GM10248 (cell line): ENCODE data around the gene ARHGEF11.

Source experiments
- CTCF ChIA-PET: fragments of 300-600 bp; sonication (Branson Sonifier 250); formaldehyde crosslinking; extraction: SDS; loops from one replicate; lab custom pipeline; 2021; ENCODE audit warnings: antibody characterized with exemption; lab: Yijun Ruan, JAX
- POLR2A ChIA-PET: fragments of 350-650 bp; sonication (Branson Sonifier 250); formaldehyde crosslinking; extraction: SDS; loops from one replicate; lab custom pipeline; 2020; ENCODE audit warnings: antibody characterized with exemption; lab: Yijun Ruan, JAX
- DNase-seq: peaks from one replicate; pipeline ENCODE4 v3.0.0; 2012; ENCODE audit errors: extremely low spot score
- CTCF ChIP-seq: IDR thresholded peaks from 2 replicates; pipeline ENCODE4 v1.5.1; 2012; ENCODE audit warnings: mild to moderate bottlenecking, low read depth; ENCODE audit errors: extremely low read depth, missing control alignments, control extremely low read depth

ARHGEF11 gene

GRCh38 chr1:156906206-156906906, 139.2 kb downstream of the ARHGEF11 start:
- ChIA-PET CTCF (no interaction called here), POLR2A (no interaction called here)

GRCh38 chr1:156905651-156906050, 139.9 kb downstream of the ARHGEF11 start:
- no peak for TF ChIP-seq CTCF
- no peak for DNase-seq
- ChIA-PET POLR2A (no interaction called here), CTCF (no interaction called here)

More at GRCh38 chr1:156906206-156906906, 139.2 kb downstream of the ARHGEF11 start:
- DNase-seq: no peak
- no peak for TF ChIP-seq CTCF

- TF ChIP-seq CTCF: no peak
- ChIA-PET CTCF (no interaction called here), POLR2A (no interaction called here)
- DNase-seq: no peak
Measured at GRCh38 chr1:156905176-156905575, 140.4 kb downstream of the ARHGEF11 start.

GRCh38 chr1:156904187-156904959, 141.2 kb downstream of the ARHGEF11 start:
- ChIA-PET CTCF (no interaction called here), POLR2A (no interaction called here)
- no peak for TF ChIP-seq CTCF
- no peak for DNase-seq

GRCh38 chr1:156903328-156904091, 142.0 kb downstream of the ARHGEF11 start:
- no peak for DNase-seq
- POLR2A ChIA-PET: no interaction called here
- no peak for TF ChIP-seq CTCF
- CTCF ChIA-PET: interaction anchor here (1.2 kb wide), 1 partner anchor 214 kb away, joined by 3 read pairs; no protein-coding TSS in a partner anchor

GRCh38 chr1:156901966-156902915, 143.3 kb downstream of the ARHGEF11 start:
- ChIA-PET CTCF (interaction anchor here (1.2 to 5.0 kb wide), 5 partner anchors 8 to 275 kb away, joined by 3 to 31 read pairs (median 3); partner anchors contain the start of gene PEAR1), POLR2A (no interaction called here)
- DNase-seq: no peak

More at GRCh38 chr1:156901966-156902915, 143.3 kb downstream of the ARHGEF11 start:
- no peak for TF ChIP-seq CTCF
